Activated CD8-positive, alpha-beta memory T cell treated with anti-CD3 and anti-CD28 coated beads for 1 hour (primary cell): ENCODE results near the gene CYB5R2.

Experiments
- DNase-seq, 2 donors: peaks; one replicate each; pipeline ENCODE4 v3.0.0-alpha.2; 2020; ENCODE audit warnings: low read depth in 1 of 2; ENCODE audit errors: extremely low read depth in 1 of 2

CYB5R2 gene

GRCh38 chr11:7638710-7639642 is 34.3 kb downstream of the CYB5R2 start:
- no peak for DNase-seq

- no peak for DNase-seq
Observed at GRCh38 chr11:7637447-7638157, 35.7 kb downstream of the CYB5R2 start.

GRCh38 chr11:7636350-7636749 is 37.0 kb downstream of the CYB5R2 start:
- no peak for DNase-seq

- DNase-seq: no peak
Observed at GRCh38 chr11:7635708-7636107, 37.6 kb downstream of the CYB5R2 start.

GRCh38 chr11:7635137-7635536 is 38.2 kb downstream of the CYB5R2 start:
- DNase-seq: no peak

GRCh38 chr11:7632211-7632610 is 41.1 kb downstream of the CYB5R2 start:
- no peak for DNase-seq

DNA sequence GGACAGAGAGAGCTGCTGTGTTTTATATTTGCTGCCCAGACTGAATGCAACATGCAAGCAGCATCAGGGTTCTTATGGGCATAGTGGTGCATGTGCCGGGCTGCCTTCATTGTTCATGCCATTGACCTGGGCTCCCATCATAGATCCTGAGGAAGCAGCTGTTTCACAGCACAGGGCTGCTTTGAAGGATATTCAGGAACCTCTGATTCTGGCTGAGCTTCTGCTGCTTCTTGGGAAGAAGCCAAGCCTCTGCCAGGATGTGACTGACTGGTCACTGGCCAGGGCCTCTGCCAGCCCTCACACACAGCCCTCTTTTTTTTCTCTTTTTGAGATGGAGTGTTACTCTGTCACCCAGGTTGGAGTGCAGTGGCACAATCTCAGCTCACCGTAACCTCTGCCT is 43.3 kb downstream of the CYB5R2 start:
- DNase-seq: no peak

DNA sequence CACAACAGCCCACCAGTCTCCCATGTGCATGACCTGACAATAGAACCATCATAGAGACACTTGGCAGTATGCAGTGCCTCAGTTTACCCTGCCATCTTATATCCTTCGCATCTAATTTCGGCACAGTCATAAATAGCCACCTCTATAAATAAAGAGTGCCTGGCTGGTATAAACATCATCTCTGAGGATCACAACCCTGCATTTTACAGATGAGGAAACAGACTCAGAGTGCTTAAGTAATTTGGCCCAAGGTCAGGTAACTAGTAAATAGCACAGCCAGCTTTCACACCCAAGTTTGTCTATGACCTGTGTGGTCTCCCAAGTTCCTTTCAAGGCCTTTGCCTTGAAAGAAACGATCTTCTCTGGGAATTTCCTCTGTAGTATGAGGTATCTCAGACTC is 44.6 kb downstream of the CYB5R2 start:
- no peak for DNase-seq

GRCh38 chr11:7622721-7623120 is 50.6 kb downstream of the CYB5R2 start:
- DNase-seq: no peak

- DNase-seq: no peak
Observed at GRCh38 chr11:7621554-7621953, 51.7 kb downstream of the CYB5R2 start.

GRCh38 chr11:7621090-7621489 is 52.2 kb downstream of the CYB5R2 start:
- DNase-seq: no peak

DNA sequence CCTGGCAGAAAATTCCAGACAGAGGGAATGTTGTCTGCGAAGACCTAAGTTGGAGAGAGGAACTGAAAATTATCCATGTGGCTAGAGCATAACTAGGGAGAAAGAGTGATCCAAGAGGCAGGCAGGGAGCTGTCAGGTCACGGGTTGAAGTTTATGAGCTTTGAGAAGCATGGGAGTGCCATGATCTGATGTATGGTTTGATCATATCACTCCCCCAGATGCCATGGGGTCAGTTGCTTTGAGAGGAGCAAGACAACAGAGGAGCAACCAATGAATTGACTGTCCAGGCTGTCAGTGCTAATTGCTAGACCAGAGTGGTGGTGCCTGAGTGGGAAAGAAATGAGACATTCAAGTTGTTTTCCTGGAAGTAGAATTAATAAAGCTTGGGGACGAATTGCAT is 54.0 kb downstream of the CYB5R2 start:
- no peak for DNase-seq

DNA sequence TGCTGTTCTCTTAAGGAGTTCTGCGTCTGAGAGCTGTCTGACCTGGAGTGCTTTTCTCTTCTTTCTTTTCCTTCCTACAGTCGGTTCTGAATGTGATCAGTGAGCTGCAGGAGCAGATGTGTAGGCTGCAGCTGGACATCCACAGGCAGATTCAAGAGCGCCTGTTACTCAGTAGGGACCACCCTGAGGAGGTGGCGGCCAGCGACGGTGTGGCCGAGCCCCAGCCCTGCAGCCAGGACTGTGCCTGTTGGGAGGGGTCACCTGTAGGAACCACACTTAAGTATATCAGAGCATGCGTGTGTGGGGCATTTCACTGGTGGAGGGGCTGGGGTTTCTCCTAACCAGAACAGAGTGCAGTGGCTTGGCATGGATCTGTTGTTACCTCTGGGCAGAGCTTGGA is 56.3 kb downstream of the CYB5R2 start:
- no peak for DNase-seq
